Left renal pelvis (tissue), 4 donors: ENCODE data around the gene PDGFRB. TPM values are rescaled to one million over a fixed set of nuclear protein-coding genes. Genes with fewer than 3 reads are reported as not detected.

Source experiments
- DNase-seq, 4 donors: peaks; one replicate each; pipeline ENCODE4 v3.0.0-alpha.2; 2013; ENCODE audit warnings: low read depth in 4 of 4, low spot score in 3 of 4
- polyA plus RNA-seq, 4 donors: library from polyadenylated mRNA; unstranded; fragments of 120-200 nt; gene quantifications; one replicate each; pipeline ENCODE4 v1.2.1, GENCODE V29; 2013; ENCODE audit not compliant: insufficient read length in 4 of 4

The PDGFRB gene
- polyA plus RNA-seq, 4 donors: 133 to 196 (median 138) TPM

DNA sequence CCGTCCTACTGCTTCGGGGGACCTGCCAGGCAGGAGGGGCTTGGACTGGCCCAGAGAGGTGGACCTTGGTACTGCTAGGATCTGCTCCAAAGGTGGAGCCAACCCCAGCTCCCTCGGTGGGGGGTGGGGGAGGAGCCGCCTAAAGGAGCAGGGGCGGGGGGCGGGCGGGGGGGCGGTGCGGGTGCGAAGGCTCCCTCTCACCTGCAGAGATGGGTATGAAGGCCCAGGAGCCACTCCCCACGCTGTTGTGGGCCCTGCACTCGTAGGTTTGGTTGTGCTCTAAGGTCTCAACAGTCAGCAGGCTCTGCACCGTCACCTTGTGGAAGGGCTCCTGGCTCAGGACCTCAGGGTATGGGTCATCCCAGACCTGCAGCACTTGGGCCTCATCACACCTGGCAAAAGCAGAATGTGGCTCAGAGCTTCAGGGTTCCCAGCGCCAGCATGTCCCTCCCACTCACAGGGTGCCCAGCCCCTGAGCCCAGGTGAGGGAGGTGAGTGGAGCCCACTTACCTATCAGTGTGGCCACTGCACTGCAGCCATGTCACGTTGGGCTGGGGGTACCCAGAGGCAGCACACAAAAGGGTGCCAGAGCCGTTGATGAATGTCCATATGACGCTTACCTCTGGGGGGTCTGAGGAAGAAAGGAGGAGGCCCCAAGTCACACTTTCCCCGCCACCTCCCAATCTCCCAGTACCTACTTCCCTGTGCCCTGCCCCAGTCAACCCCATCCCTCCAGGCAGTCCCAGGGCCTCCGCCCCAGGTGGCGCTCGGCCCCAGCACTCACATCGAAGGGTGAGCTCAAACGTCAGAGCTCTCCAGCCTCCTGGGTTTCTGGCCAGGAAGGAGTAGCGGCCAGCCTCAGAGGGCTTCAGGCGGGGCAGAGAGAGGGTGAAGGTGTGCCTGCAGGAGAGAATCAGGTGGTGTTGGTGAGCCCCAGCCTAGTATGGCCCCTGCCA is 85.7 kb downstream of the PDGFRB start:
- no peak for DNase-seq

DNA sequence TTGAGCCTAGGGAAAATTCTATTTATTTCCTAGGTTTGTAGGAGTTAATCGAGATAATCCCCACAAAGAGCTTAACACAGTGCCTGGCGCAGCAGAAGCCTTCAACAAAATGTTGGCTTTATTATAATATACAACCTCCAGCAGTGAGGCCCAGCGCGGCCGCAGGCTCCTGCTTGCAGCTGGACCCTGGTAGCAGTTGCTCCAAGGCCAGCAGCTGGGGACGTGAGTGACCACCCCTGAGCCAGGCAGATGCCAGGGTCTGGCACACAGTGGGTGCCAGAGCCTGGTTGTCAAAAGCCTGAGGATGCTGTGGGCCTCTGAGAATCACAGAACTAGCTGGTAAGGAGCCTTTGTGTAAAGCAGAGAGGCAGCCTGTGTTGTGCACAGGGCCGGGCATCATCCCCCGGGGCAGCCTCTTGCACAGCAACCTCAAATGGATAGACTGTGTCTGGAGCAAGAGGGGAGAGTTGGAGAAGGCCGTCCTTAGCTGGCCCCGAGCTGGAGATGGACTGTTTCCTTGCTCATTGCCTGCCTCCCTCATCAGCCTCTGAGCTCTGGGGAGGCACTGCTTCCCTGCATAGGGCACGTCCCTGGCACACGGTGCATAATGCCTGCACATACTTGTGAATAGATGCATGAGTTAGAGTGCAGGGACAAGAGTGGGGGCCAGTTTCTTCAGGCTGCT is 86.5 kb downstream of the PDGFRB start:
- no peak for DNase-seq

DNA sequence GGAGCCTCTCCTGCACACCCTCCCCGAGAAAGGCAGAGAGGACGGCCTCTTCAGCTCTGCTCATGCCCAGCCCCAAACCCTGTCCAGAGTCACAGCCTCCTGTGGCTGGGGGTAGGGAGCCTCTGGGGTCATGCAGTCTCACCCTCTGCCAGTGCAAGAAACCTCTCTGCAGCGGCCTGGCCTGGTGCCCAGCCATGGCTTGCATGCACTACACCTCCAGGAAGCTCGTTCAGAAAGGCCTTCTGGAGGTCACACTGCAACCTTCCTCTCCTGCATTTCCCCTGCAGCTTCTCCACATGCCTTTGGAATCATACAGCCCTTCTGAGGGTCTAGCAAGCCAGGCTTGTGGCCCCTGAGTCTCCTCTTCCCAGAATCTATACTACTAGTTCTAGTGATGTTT is 87.2 kb downstream of the PDGFRB start:
- DNase-seq: no peak

DNA sequence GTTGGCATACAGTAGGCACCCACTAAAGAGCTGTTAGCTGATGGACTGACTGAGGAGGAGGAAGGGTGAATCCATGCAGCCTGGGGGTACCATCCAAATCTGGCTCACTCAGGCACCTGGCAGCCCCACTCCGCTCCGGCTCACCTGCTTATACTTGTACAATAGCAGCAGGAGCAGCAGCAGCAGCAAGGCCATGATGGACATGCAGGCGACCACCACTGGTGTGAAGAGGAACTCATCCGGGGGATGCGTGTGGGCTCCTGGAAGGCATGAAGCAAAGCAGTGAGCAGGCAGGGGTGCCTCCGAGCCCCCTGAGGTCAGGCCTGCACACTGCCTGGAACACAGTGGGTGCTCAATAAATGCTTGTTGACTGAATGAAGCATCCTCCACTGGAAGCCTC is 87.6 kb downstream of the PDGFRB start:
- no peak for DNase-seq

DNA sequence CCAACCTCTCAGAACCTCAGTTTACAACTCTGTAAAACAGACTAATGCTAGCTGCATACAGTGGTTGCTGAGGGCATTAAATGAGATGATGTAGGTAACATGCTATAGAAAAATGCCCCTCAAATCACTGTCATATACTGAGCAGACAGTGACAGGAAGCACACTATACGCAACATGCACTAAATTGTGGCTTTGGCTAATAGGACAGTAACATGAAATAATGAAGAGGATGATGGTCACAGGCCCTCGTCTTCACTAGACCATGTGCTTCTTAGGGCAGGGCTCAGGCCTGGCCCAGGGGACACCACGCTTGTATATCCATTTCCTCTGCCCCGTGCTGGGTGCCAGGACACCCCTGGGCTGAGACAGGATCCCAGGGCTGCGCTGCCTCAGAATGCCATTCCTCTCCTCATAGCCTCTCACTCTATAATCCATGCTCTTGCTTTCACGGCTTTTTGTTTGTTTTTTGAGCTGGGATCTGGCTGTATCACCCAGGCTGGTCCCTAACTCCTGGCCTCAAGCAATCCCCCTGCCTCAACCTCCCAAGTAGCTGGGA is 88.2 kb downstream of the PDGFRB start:
- DNase-seq: no peak

DNA sequence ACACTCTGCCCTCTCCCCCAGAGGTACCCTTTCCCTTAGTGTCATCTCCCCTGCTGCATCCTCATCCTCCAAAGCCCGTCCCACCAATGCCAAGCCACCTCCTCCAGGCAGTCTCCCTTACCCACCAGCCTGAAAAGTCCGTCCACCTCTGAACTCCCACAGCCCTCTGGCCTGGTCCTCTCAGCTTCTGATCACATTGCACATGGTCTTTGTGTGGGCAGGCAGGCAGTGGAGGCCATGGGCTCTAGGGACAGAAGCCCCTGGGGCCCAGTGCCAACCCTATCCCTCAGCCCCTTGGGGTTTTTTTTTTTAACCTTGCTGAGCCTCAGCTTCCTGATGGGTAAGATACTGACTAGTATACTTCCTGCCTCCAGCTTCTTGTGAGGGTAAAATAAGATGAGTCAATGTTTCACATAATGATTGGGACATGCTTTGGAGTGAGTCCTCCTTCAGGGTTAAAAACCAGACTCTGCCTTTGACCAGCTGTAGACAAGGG is 88.7 kb downstream of the PDGFRB start:
- DNase-seq: no peak

DNA sequence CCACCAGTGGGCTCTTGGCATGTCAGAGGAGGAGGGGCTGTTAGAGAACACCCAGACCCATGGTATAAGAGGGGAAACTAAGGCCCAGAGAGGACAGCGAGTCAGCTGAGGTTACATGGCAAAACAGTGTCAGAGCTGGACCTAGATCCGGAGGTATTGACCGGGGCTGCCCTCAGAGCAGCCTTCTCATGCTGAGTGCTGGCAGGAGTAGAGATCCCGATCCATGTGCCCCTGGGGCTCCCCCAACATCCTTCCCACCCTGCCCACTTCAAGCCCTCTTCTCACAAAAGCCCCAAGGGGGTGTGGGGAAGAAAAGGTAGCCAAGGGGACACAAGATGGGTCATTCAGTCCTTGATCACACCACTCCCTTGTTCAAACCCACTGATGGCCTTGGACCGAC is 89.2 kb downstream of the PDGFRB start:
- DNase-seq: no peak

DNA sequence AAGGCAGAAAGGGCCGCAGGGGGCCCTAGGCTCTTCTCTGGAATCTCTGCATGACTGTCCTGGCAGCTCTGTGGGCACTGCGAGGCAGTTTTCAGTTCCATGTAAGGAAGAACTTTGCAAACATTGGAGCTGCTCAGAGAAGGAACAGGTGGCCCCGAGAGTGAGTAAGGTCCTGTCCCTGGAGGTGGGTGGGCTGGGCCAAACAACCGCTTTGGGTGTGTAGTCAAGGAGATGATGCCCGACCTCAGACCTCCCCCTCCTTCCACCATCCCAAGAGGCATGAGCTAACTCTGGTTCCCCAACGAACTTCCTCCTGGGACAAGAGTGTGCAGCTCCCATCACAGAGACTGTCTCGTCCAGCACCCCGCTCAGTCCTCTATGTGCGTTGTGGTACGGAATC is 89.8 kb downstream of the PDGFRB start:
- DNase-seq: no peak

DNA sequence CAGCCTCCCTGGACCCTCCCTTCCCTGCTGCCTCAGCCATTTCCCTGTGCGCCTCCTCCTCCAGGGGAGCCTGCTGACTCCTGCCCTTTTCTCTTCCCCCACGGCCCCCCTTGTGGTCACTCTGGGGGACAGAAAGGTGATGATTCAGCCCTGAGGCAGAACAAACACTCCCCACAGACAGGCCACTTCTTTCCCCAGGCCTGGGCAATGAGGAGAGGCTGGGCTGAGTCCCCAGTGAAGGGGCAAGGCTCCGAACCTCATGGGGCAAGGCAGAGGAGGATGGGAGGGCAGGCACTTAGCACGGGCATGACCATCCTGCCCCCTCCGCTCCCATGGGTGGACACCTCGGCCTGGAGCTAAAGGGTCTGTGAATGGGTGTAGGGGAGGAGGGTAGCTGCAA is 90.3 kb downstream of the PDGFRB start:
- no peak for DNase-seq

DNA sequence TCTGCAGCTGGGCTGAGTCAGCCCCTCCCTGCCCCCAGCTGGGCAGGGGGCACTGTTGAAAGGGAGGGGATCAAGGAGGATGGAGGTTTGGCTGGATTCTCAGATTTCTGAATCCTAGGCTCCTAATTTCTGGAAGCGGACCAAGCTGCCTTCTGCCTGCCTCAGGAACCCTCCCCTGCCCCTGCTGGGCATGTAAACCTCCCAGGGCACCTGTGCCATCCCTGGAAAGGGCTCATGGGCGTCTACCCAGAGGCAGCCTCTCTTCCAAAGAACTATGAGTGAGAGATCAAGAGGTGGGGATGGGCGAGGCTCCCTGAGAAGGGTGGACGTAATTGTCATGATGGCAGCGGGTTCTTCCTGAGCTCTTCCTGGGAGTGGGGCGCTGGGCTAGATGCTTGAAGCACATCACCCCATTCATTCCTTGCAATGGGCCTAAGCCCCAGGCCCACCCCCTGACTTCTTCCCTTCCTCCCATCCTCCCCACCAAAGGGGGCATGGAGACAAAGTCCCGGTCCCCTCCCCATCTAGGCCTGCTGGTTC is 90.9 kb downstream of the PDGFRB start:
- DNase-seq: no peak

Other genes with a start within 250 kb of the PDGFRB start
- gene PDE6A, start 211.1 kb downstream of the PDGFRB start, polyA plus RNA-seq: under 1 TPM; 0.09 to 0.21 (median 0.10) TPM
- gene SLC26A2, start 195.1 kb downstream of the PDGFRB start, polyA plus RNA-seq: 10 to 100 TPM; 16.0 to 22.9 (median 20.4) TPM
- 1 to 10 TPM; 3.6 to 8.2 (median 5.7) TPM for gene TIGD6, start 155.2 kb downstream of the PDGFRB start, polyA plus RNA-seq
- 10 to 100 TPM; 25.3 to 37.9 (median 31.1) TPM for gene HMGXB3, start 155.1 kb downstream of the PDGFRB start, polyA plus RNA-seq
- 10 to 100 TPM; 15.4 to 36.1 (median 17.1) TPM for gene CSF1R, start 69.3 kb downstream of the PDGFRB start, polyA plus RNA-seq
- under 1 TPM; 0.10 to 0.73 (median 0.53) TPM for gene CDX1, start 10.9 kb upstream of the PDGFRB start, polyA plus RNA-seq
- under 1 TPM in 3 of 4 donors, not detected in 1; 0.06 to 0.13 (median 0.11) TPM for gene SLC6A7, start 34.2 kb upstream of the PDGFRB start, polyA plus RNA-seq
- gene CAMK2A, start 133.9 kb upstream of the PDGFRB start, polyA plus RNA-seq: 1 to 10 TPM in 3 of 4 donors, under 1 TPM in 1; 0.75 to 4.8 (median 3.2) TPM
- gene ARSI, start 147.1 kb upstream of the PDGFRB start, polyA plus RNA-seq: 1 to 10 TPM; 2.2 to 8.7 (median 3.0) TPM
- gene TCOF1, start 201.9 kb upstream of the PDGFRB start, polyA plus RNA-seq: 10 to 100 TPM; 20.0 to 43.8 (median 33.1) TPM